ENCODE results near the gene HAT1.
"Not testable (repeated sequence)": the region's sequence is repeated elsewhere in the genome, so short reads cannot be mapped to it uniquely, and the experiment has no call there.

The HAT1 gene

GRCh38 chr2:171952748-171953147, 30.5 kb downstream of the HAT1 start:
- H3K27me3 Mint-ChIP-seq: no peaks in the 10 kb centered on the region
- H3K4me3 Mint-ChIP-seq: no peak overlapping the region
- peaks cover 5% of the 10 kb centered on the region for H3K4me1 Mint-ChIP-seq
- no peaks in the 10 kb centered on the region for H3K9me3 Mint-ChIP-seq
- peaks cover 34% of the 10 kb centered on the region for H3K36me3 Mint-ChIP-seq
- no peak for ATAC-seq
- H3K27ac Mint-ChIP-seq: no peak overlapping the region

GRCh38 chr2:171956135-171956825, 34.0 kb downstream of the HAT1 start:
- no peak for ATAC-seq
- Mint-ChIP-seq H3K4me3 (no peak overlapping the region), H3K27me3 (no peaks in the 10 kb centered on the region)

GRCh38 chr2:171957061-171957460, 34.8 kb downstream of the HAT1 start:
- H3K27me3 Mint-ChIP-seq: no peaks in the 10 kb centered on the region
- no peak overlapping the region for H3K27ac Mint-ChIP-seq
- no peaks in the 10 kb centered on the region for H3K9me3 Mint-ChIP-seq
- peaks cover 47% of the 10 kb centered on the region for H3K36me3 Mint-ChIP-seq
- peaks cover 5% of the 10 kb centered on the region for H3K4me1 Mint-ChIP-seq
- ATAC-seq: no peak
- H3K4me3 Mint-ChIP-seq: no peak overlapping the region

More at GRCh38 chr2:171956135-171956825, 34.0 kb downstream of the HAT1 start:
- H3K36me3 Mint-ChIP-seq: peaks cover 47% of the 10 kb centered on the region
- no peaks in the 10 kb centered on the region for H3K9me3 Mint-ChIP-seq
- peaks cover 5% of the 10 kb centered on the region for H3K4me1 Mint-ChIP-seq
- no peak overlapping the region for H3K27ac Mint-ChIP-seq

- Mint-ChIP-seq H3K4me1 (peaks cover 5% of the 10 kb centered on the region), H3K27ac (no peak overlapping the region), H3K4me3 (no peak overlapping the region), H3K27me3 (no peaks in the 10 kb centered on the region), H3K36me3 (peaks cover 47% of the 10 kb centered on the region), H3K9me3 (no peaks in the 10 kb centered on the region)
- ATAC-seq: no peak
Observed at GRCh38 chr2:171958475-171958874, 36.2 kb downstream of the HAT1 start.

- no peak overlapping the region for H3K27ac Mint-ChIP-seq
- no peaks in the 10 kb centered on the region for H3K4me1 Mint-ChIP-seq
- H3K36me3 Mint-ChIP-seq: peaks cover 44% of the 10 kb centered on the region
- H3K4me3 Mint-ChIP-seq: no peak overlapping the region
- no peak for ATAC-seq
- no peaks in the 10 kb centered on the region for H3K9me3 Mint-ChIP-seq
- H3K27me3 Mint-ChIP-seq: no peaks in the 10 kb centered on the region
Observed at GRCh38 chr2:171959998-171960397, 37.7 kb downstream of the HAT1 start.

GRCh38 chr2:171960570-171960969, 38.3 kb downstream of the HAT1 start:
- no peak overlapping the region for H3K27ac Mint-ChIP-seq
- no peak for ATAC-seq
- no peaks in the 10 kb centered on the region for H3K27me3 Mint-ChIP-seq
- H3K9me3 Mint-ChIP-seq: no peaks in the 10 kb centered on the region
- no peak overlapping the region for H3K4me3 Mint-ChIP-seq
- peaks cover 42% of the 10 kb centered on the region for H3K36me3 Mint-ChIP-seq
- no peaks in the 10 kb centered on the region for H3K4me1 Mint-ChIP-seq

- Mint-ChIP-seq H3K9me3 (no peaks in the 10 kb centered on the region), H3K27me3 (no peaks in the 10 kb centered on the region), H3K4me3 (no peak overlapping the region), H3K36me3 (peaks cover 38% of the 10 kb centered on the region), H3K27ac (no peak overlapping the region), H3K4me1 (no peaks in the 10 kb centered on the region)
- no peak for ATAC-seq
Observed at GRCh38 chr2:171963198-171963597, 40.9 kb downstream of the HAT1 start.

- no peak for ATAC-seq
- H3K4me3 Mint-ChIP-seq: no peak overlapping the region
- no peaks in the 10 kb centered on the region for H3K4me1 Mint-ChIP-seq
- peaks cover 34% of the 10 kb centered on the region for H3K36me3 Mint-ChIP-seq
- H3K9me3 Mint-ChIP-seq: no peaks in the 10 kb centered on the region
- no peak overlapping the region for H3K27ac Mint-ChIP-seq
- no peaks in the 10 kb centered on the region for H3K27me3 Mint-ChIP-seq
Observed at GRCh38 chr2:171964308-171964707, 42.0 kb downstream of the HAT1 start.

GRCh38 chr2:171965238-171965637, 43.0 kb downstream of the HAT1 start:
- Mint-ChIP-seq H3K27me3 (no peaks in the 10 kb centered on the region), H3K27ac (no peak overlapping the region), H3K4me1 (no peaks in the 10 kb centered on the region), H3K4me3 (no peak overlapping the region), H3K9me3 (no peaks in the 10 kb centered on the region), H3K36me3 (peaks cover 32% of the 10 kb centered on the region)
- no peak for ATAC-seq

- H3K4me1 Mint-ChIP-seq: no peaks in the 10 kb centered on the region
- H3K27ac Mint-ChIP-seq: no peak overlapping the region
- H3K27me3 Mint-ChIP-seq: no peaks in the 10 kb centered on the region
- H3K4me3 Mint-ChIP-seq: no peak overlapping the region
- ATAC-seq: no peak
- H3K36me3 Mint-ChIP-seq: peaks cover 33% of the 10 kb centered on the region
- no peaks in the 10 kb centered on the region for H3K9me3 Mint-ChIP-seq
Observed at GRCh38 chr2:171965661-171966060, 43.4 kb downstream of the HAT1 start.

- H3K9me3 Mint-ChIP-seq: no peaks in the 10 kb centered on the region
- H3K4me1 Mint-ChIP-seq: no peaks in the 10 kb centered on the region
- no peaks in the 10 kb centered on the region for H3K27me3 Mint-ChIP-seq
- H3K36me3 Mint-ChIP-seq: peaks cover 36% of the 10 kb centered on the region
- no peak overlapping the region for H3K4me3 Mint-ChIP-seq
- no peak for ATAC-seq
- H3K27ac Mint-ChIP-seq: no peak overlapping the region
Observed at GRCh38 chr2:171966235-171966634, 44.0 kb downstream of the HAT1 start.

- Mint-ChIP-seq H3K36me3 (peaks cover 40% of the 10 kb centered on the region), H3K4me1 (no peaks in the 10 kb centered on the region), H3K27ac (no peak overlapping the region), H3K27me3 (no peaks in the 10 kb centered on the region), H3K9me3 (no peaks in the 10 kb centered on the region), H3K4me3 (no peak overlapping the region)
- no peak for ATAC-seq
Observed at GRCh38 chr2:171966688-171967087, 44.4 kb downstream of the HAT1 start.

- H3K4me1 Mint-ChIP-seq: no peaks in the 10 kb centered on the region
- no peak for ATAC-seq
Observed at GRCh38 chr2:171968509-171968908, 46.2 kb downstream of the HAT1 start.

GRCh38 chr2:171972329-171972982, 50.2 kb downstream of the HAT1 start:
- no peak overlapping the region for H3K27ac Mint-ChIP-seq
- no peak overlapping the region for H3K4me3 Mint-ChIP-seq
- H3K9me3 Mint-ChIP-seq: no peaks in the 10 kb centered on the region
- ATAC-seq: no peak
- no peaks in the 10 kb centered on the region for H3K27me3 Mint-ChIP-seq
- H3K4me1 Mint-ChIP-seq: no peaks in the 10 kb centered on the region
- H3K36me3 Mint-ChIP-seq: peaks cover 66% of the 10 kb centered on the region

More at GRCh38 chr2:171968509-171968908, 46.2 kb downstream of the HAT1 start:
- H3K9me3 Mint-ChIP-seq: no peaks in the 10 kb centered on the region
- no peaks in the 10 kb centered on the region for H3K27me3 Mint-ChIP-seq
- no peak overlapping the region for H3K27ac Mint-ChIP-seq
- no peak overlapping the region for H3K4me3 Mint-ChIP-seq
- peaks cover 57% of the 10 kb centered on the region for H3K36me3 Mint-ChIP-seq

- H3K36me3 Mint-ChIP-seq: peaks cover 83% of the 10 kb centered on the region
- H3K27ac Mint-ChIP-seq: no peak overlapping the region
- H3K4me3 Mint-ChIP-seq: no peak overlapping the region
- no peaks in the 10 kb centered on the region for H3K27me3 Mint-ChIP-seq
- no peaks in the 10 kb centered on the region for H3K4me1 Mint-ChIP-seq
- peaks cover 3% of the 10 kb centered on the region for H3K9me3 Mint-ChIP-seq
- ATAC-seq: no peak
Observed at GRCh38 chr2:171979103-171979502, 56.8 kb downstream of the HAT1 start.

- H3K4me3 Mint-ChIP-seq: not testable (repeated sequence)
Observed at GRCh38 chr2:171983924-171984323, 61.7 kb downstream of the HAT1 start.

More at GRCh38 chr2:171983924-171984323, 61.7 kb downstream of the HAT1 start:
- not testable (repeated sequence) for H3K4me1 Mint-ChIP-seq, H3K27ac Mint-ChIP-seq, ATAC-seq, H3K9me3 Mint-ChIP-seq, H3K27me3 Mint-ChIP-seq
- H3K36me3 Mint-ChIP-seq: peaks cover 44% of the 10 kb centered on the region

Data from stimulated activated memory B cell treated with anti-CD40 and anti-IgM and Interleukin-4, amounts not matched to agents 10 μg/mL and 1 μg/mL and 100 μg/mL, for 72 hours (primary cell).